Measurements from ENCODE around the gene PRR15L.

The PRR15L gene

DNA sequence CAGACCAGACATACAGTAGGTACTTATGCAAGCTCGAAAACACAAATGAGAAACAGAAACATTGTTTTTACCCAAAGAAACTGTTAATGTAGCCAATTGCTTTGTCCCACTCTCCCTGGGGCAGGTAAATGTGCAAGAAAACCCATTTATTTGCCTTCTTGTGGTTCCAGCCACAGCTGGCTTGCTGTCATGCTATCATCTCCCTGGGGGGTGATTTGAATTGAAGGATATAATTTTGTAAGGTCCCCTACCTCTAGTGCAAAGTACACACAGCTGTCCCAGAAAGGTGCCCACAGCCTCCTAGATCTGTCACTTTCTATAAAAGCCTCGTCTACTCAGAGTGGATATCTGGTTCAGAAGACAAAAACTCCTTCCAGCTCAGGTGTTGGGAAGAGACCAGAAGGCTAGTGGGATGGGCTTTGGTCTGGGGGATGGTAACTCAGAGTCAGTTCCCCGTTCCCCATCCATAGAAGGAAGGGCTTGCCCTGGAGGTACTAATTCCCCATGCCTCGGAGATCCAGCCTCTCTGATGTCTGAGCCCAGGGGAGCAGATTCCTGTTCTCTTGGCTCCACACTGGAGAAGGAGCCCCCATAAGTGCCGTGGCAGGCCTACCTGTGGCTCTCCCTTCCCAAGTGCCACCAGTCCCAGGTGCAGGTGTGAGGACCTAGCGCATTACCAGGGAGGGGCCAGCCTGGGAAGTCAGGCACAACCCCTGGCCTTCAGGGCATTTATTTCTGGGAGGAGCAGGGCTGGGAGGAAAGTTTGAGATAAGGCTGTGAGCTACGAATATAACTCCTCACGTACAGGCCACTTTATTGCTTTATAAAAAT is 2.4 kb upstream of the PRR15L start:
- DNase-seq (ENCODE audit: low read depth, low spot score) = no peak

- no peak for DNase-seq (ENCODE audit: low read depth, low spot score)
Observed at GRCh38 chr17:47956791-47957590, 692 bp downstream of the PRR15L start.

DNA sequence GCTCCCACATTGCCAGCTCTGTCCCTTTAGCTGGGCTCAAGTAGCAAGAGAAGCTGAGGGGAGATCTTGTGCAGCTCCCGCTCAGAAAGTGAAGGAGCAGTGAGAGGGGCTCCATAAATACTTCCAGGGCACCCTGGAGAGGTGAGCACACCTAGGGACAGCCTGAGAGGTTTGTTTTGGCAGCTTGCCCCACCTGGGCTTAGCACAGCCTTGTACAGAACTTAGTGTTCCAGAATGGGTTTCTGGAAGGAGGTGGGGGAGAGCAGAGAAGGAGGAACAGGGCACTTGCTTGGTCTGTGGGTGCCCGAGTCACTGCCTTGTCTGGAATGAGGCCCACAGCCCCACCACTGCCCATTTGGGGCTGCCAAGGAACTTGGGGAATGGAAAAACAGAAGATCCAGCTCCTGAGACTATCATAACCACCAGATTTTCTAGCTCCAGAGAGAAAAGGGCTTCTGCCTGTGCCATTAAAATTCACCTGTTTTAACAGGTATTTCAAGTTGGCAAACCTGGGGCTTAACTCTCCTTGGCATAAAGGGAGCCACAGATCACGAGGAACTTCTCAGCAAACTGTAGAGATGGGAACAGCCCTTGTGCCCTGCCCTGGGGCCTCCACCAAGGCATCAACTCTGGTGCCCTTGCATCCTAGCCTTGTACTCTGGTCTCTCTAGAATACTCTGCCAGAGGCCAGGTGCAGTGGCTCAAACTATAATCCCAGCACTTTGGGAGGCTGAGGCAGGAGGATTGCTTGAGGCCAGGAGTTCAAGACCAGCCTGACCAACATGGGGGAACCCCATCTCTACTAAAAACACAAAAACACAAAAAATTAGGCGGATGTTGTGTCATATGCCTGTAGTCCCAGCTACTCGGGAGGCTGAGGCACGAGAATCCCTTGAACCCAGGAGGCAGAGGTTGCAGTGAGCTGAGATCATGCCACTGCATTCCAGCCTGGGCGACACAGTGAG is 1.9 kb downstream of the PRR15L start:
- DNase-seq (ENCODE audit: low read depth, low spot score) = no peak

GRCh38 chr17:47953909-47954308 is 3.8 kb downstream of the PRR15L start:
- no peak for DNase-seq (ENCODE audit: low read depth, low spot score)

- no peak for DNase-seq (ENCODE audit: low read depth, low spot score)
Observed at GRCh38 chr17:47952171-47953021, 5.3 kb downstream of the PRR15L start.

DNA sequence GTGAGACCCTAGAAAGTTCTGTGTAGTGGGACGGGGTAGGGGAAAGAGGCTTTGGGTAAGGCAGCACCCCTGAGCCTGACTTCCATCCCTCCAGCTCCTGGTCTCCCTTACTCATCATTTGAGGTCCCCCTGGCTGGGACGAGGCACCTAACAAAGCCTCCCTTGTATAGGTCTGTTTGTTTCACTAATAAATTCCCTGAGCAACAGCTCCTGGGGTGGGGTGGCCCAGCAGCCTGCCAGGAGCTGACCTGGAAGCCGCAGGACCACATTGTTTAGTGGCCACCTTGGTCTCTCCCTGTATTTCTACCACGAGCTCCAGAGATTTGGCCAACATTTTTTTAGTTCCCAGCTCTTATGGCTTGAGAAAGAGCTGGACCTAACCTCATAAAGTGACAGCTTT is 7.2 kb downstream of the PRR15L start:
- no peak for DNase-seq (ENCODE audit: low read depth, low spot score)

DNA sequence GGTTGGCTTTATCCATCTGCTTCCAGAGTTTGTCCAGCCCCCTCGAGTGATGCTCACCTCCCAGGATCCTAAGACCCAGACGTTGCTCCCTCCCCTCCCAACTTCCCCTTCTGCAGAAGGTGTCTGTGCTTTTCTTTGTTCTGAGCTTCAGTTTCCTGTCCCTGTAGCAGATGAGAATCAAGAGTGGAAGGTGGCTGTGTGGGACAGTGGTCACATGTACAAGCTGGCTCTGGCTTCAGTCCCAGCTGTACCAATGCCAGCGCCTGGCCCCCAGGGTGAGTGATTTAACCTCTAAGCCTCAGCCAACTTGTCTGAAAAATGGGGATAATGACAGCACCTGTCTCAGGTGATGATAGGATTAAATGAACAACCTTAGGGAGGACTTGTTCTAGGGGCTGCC is 7.7 kb downstream of the PRR15L start:
- no peak for DNase-seq (ENCODE audit: low read depth, low spot score)

GRCh38 chr17:47949197-47949759 is 8.4 kb downstream of the PRR15L start:
- DNase-seq (ENCODE audit: low read depth, low spot score) = no peak

DNA sequence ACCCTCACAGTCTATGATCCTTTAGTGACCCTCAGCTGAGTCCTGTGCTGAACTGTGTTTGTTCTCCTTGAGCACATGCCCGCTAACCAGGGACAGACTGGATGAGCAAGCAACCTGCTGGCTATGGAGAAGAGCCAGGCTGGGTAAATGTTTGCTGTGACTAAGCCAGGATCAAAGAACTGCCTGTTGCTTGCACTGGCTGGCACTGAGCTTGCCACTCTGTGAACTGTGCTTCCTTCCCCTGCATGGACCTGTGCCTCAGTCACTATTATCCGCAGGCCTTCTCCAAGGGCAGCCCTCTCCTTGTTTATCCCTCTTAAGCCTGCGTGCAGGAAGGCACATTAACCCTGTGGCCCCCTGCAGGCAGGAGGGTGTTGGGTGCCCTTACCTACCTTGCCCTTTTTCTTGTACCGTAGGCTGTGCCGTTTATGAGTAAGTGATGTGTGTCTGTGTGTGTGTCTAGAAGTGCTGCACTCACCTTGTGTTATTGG is 8.9 kb downstream of the PRR15L start:
- no peak for DNase-seq (ENCODE audit: low read depth, low spot score)

DNA sequence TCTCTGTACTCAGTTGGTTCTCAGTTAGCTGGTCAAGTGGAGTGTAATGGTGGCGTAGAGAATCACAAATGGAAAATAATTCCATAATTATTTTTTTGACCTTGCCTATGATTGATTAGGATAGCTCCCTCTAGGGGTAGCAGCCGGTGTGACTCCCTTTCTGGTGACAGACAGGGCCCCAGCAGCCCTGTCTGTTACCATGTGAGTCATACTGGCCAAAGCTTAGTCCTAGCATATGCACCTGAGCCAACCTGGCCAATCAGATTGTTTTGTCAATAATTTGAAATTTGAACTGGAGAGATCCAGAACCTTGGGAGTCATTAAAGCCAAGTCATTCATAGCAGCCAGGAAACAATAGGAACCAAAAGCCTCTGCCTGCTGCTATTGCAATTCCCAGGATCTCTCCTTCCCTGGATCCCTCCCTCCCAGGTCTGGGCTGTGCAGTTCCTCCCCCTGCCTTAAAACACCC is 10.7 kb downstream of the PRR15L start:
- DNase-seq (ENCODE audit: low read depth, low spot score) = peak; percentile 26

DNA sequence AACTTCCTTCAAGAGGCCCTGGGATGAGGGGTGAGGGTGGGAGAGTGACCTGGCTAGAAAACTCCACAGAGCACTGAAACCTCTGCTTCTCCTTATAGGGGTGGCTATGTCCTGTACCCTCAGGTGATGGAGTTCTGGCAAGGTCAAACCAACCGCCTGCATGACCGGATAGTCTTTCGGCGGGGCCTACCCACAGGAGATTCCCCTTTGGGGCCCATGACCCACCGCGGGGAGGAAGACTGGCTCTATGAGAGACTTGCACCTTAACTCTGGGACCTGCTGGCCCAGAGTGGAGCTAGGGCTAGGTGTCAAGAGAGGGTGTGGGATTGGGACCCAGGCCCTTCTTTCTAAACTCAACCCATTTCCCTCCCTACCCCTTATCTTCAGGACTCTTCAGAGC is 11.2 kb downstream of the PRR15L start:
- no peak for DNase-seq (ENCODE audit: low read depth, low spot score)

DNA sequence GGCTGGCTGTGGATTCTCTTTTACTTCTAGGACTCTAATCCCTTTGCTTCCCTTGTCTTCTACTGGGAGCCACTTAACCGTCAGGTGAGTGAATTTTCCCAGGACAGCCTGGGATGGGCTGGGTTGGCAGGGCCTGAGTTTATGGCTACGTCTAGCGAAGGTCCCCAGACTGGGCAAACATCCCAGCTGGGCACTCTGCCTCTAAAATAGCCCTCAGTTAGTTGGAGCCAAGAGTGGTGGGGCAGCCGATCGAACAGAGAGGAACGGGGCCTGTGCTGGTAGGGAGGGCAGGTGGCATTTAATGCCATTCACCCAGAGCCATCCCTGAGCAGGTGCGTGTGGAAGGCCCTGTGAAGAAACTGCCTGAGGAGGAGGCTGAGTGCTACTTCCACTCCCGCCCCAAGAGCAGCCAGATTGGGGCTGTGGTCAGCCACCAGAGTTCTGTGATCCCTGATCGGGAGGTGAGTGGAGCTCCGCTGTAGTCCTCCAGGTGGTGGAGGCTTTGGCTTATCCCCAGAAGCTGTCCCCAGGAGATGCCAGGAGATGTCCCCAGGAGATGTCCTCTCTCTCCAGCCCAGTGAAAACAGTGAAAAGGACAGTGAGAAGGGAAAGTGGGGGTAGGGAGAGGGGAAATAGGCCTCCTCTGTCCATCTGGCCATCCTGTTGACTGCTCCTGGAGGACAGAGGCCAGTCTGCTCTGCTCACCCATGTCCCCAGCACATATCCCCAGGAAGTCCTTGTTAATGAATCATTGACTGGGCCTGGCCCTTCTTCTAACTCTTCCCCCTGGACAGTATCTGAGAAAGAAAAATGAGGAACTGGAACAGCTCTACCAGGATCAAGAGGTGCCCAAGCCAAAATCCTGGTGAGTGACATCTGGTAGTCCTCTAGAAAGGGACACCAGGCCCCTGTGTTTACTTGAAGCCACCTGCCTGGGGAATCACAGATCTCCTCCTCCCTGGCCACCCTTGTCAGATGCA is 11.9 kb downstream of the PRR15L start:
- no peak for DNase-seq (ENCODE audit: low read depth, low spot score)

DNA sequence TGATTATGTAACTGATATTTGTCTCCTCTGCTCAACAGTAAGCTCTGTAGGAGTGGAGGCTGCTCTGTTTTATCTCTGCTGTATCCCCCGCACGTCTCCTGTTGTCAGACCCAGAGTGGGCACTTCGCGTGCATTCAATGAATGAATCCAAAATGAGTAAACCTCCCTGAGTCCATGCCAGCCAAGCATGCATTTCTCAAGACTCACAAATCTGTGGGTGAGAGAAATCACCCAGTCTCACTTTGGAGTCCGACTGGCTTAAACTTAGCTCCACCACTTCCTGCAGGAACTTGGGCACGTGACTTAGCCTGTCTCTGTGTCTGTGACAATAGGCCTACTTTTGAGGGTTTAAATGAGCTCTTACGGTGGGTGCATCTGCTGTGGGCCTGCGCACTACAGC is 12.6 kb downstream of the PRR15L start:
- no peak for DNase-seq (ENCODE audit: low read depth, low spot score)

DNA sequence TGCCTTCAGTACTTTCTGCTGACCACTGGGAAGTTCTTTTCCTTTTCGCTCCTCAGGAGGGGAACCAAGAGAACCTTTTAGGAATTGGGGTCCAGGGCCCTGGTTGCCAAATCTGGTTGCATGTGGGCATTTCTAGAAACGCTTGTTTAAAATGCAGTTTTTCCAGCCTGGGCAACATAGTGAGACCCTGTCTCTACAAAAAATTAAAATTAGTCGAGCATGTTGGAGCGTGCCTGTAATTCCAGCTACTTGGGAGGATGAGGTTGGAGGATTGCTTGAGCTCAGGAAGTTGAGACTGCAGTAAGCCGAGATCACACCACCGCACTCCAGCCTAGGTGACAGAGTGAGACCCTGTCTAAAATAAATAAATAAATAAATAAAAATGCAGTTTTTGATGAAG is 15.1 kb downstream of the PRR15L start:
- no peak for DNase-seq (ENCODE audit: low read depth, low spot score)

- DNase-seq (ENCODE audit: low read depth, low spot score) = no peak
Observed at GRCh38 chr17:47942096-47942510, 15.6 kb downstream of the PRR15L start.

DNA sequence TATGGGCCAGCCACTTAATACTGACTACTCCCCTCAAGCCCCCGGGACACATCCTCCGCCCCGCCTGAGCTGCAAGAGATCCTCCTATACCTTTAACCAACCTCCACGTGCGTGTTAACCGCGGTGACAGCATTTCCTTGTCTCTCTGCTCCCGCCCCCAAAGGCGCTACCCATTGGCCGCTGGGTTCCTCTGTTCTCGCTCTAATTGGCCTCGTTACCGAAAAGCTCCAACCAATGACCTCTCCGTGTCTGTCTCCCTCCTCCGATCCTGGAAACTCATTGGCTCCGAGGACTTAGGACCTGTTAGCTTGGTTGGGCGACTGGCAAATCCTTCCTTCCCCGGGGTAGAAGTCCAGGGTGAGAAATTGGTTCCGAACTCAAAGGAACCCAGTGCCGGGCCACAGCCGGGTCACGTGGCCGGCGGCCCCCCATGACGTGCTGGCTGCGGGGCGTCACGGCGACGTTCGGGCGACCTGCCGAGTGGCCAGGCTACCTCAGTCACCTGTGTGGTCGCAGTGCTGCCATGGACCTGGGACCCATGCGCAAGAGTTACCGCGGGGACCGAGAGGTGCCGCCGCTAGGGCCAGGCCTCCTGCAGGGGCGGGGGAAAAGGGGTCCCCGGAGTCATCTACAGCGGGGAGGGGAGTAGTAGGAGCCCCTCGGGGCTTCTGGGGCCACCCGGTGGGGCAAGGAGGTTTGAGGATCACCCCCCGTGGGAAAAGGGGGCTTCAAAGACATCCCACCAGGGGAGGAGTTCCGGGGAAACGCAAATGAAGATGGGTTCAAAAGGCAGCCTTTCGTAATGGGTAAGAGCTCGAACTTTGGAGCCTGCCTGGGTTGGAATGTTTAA is 16.2 kb downstream of the PRR15L start, which contains the start of gene PNPO:
Gene PNPO (plus strand): TSS at position 326 of the 850 bp plus-strand sequence. CDS start 105 bp downstream, at position 431.
- DNase-seq (ENCODE audit: low read depth, low spot score) = peak; percentile 88

- no peak for DNase-seq (ENCODE audit: low read depth, low spot score)
Observed at GRCh38 chr17:47937941-47938340, 19.7 kb downstream of the PRR15L start.

DNA sequence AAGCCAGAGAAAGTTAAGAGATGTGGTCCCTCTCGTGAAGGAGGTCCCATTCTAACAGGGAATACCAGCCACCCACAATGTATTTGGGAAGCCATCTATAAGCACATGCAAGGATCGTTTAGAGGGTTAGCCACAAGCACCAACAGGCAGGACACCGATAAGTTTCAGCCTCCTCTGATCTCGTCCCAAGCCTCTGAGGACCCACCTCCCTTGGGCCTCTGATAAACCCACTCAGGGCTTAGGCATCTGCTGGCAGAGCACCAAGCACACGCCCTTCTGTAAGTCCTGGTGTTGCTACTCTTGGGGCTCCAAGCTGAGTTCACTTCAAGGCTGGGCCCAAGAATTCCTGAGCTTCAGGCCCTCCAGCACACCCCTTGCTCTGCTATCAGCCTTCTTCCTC is 21.7 kb downstream of the PRR15L start:
- no peak for DNase-seq (ENCODE audit: low read depth, low spot score)

All from brain pericyte (primary cell).